NB4 (cell line): Measurements from ENCODE around the gene TTN.

Experiments used
- MAX ChIP-seq: IDR thresholded peaks from 2 replicates; pipeline ENCODE4 v1.6.1; 2011; ENCODE audit warnings: low read depth, low read length
- POLR2A ChIP-seq: IDR thresholded peaks from 2 replicates; pipeline ENCODE4 v1.6.1; 2011; ENCODE audit warnings: mild to moderate bottlenecking; ENCODE audit not compliant: insufficient read length; ENCODE audit errors: extremely low read depth
- TF ChIP-seq, protein P1 (sequence below): IDR thresholded peaks from one replicate; pipeline ENCODE4 v1.5.1; 2012; ENCODE audit warnings: low read depth, low read length

DNA sequence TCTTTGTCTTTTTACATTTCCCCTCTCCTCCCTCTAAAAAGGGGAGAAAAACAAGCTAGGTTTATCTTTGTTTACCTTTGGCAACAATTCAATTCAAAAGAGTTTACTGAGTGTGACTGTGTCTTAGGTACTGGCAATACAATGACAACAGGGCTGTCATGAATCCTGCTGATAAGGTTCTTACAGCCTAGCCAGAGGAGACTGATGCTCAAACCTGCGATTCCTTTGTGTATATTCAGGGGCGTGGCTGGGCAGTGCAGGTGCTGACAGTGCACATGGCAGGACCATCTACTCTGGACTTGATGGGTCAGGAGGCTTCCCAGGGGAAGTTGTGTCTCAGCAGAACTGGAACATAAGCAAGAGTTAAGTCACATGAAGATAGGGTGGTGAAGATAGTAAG, 23.2 kb upstream of the TTN start:
- TF ChIP-seq, protein P1, sequence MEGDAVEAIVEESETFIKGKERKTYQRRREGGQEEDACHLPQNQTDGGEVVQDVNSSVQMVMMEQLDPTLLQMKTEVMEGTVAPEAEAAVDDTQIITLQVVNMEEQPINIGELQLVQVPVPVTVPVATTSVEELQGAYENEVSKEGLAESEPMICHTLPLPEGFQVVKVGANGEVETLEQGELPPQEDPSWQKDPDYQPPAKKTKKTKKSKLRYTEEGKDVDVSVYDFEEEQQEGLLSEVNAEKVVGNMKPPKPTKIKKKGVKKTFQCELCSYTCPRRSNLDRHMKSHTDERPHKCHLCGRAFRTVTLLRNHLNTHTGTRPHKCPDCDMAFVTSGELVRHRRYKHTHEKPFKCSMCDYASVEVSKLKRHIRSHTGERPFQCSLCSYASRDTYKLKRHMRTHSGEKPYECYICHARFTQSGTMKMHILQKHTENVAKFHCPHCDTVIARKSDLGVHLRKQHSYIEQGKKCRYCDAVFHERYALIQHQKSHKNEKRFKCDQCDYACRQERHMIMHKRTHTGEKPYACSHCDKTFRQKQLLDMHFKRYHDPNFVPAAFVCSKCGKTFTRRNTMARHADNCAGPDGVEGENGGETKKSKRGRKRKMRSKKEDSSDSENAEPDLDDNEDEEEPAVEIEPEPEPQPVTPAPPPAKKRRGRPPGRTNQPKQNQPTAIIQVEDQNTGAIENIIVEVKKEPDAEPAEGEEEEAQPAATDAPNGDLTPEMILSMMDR: no peak
- TF ChIP-seq MAX (no peak), POLR2A (no peak)
